GM21515 (cell line): Measurements from ENCODE around the gene FBXO39.
"Not testable (repeated sequence)": the region's sequence is repeated elsewhere in the genome, so short reads cannot be mapped to it uniquely, and the experiment has no call there.

Experiments
- ATAC-seq: cut with Tn5 transposase; IDR thresholded peaks from one replicate; pipeline ENCODE4 v1.9.1; 2021; ENCODE audit not compliant: unreplicated experiment

FBXO39 gene

DNA sequence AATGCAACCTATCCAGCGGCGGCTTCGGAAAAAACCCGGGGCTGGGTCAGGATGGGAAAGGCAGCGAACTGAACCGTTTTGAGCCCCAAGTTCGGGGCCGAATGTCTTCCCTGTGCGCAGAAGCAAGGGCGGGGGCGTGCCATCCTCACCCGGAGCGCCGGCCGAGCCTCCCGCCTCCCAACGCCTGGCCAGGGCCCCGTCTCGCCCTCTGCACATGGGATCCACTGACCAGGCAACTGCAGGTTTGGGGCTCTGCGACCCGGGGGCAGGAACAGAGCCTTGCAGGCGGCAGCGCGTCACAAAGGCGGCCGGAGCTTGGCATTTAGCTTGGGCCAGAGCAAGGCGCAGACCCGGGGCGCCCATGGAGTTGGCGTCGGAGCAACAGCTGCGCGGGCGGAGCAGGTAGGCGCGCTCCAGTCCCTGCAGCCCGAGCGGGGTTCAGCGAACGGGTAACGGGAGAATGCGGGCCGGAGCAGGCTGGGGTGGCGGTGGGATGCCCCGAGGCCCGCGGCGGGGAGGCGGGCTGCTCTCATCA, at the start of gene FBXO39:
TSS of gene FBXO39 (plus strand) at position 345 of the 535 bp plus-strand sequence. CDS start 3,654 bp downstream, outside the sequence.
- ATAC-seq: no peak

DNA sequence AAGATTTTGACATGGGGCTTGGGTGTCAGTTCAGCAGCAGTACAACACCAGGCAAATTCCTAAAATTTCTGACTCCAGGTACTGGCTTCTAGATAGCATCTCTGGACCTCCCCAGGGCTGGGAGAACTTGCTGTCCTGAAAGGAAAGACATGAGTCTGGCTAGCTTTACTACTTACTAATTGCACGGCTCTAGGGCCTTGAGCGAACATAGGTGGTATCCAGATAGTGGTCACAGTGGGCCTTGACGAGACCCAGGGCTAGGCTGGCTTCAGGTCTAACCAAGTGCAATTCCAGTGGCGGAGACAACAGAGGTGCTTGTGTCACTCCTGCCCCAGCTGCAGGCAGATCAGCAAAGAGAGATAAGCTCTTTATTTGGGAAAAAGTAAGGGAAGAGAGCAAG, 46.5 kb upstream of the FBXO39 start:
- ATAC-seq: no peak

- not testable (repeated sequence) for ATAC-seq
These were observed 29.4 kb upstream of the FBXO39 start for GRCh38 chr17:6746665-6747064.

DNA sequence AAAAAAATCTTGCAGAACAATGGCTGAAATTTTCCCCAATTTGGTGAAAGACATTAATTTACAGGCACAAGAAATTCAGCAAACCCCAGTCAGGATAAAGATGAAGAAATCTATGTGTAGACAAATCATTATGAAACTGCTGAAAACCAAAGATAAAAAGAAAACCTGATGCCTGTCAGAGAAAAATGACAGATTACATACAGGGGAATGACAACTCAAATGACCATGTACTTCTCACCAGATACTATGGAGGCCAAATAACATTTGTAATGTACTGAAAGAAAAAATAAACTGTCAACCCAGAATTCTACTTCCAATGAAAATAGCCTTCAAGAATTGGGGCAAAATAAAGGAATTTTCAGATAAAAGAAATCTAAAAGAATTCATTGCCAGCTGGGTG, 27.4 kb upstream of the FBXO39 start:
- no peak for ATAC-seq

DNA sequence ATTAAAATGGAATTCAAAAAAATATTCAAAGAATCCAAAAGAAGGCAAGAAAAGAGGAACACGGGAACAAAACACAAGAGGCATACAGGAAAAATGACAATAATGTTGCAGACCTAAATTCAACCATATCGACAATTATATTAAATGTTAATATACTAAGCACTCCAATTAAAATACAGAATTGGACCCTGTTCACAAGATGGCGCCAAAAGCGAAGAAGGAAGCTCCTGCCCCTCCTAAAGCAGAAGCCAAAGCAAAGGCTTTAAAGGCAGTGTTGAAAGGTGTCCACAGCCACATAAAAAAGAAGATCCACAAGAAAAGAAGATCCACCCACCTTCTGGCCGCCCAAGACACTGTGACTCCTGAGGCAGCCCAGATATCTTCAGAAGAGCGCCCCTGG, 26.5 kb upstream of the FBXO39 start:
- no peak for ATAC-seq

- ATAC-seq: no peak
These were observed 23.7 kb upstream of the FBXO39 start for GRCh38 chr17:6752068-6752909.

GRCh38 chr17:6753006-6753445, 23.0 kb upstream of the FBXO39 start:
- ATAC-seq: no peak

GRCh38 chr17:6753546-6753945, 22.5 kb upstream of the FBXO39 start:
- ATAC-seq: no peak

- no peak for ATAC-seq
These were observed 20.7 kb upstream of the FBXO39 start for GRCh38 chr17:6755281-6755680.

DNA sequence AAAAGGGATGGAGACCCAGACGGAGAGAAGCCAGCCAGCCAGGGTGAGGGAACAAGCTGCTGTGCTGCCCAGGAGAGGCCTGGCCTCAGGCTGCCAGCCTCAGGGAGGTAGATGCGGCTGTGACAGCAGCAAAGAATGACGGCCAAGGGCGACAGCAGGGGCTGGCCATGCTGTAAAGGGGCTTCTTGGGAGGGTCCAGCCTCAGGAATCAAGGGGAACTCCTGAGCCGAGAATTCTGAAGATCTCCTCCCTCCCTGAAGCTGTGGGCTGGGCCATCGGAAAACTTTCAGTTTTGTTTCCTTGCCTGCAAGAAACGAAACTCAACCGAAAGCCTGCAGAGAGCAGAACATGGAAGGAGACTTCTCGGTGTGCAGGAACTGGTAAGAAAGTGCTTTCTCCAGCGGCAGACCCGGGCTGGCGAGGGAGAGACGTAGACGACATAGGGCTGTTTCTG, 20.3 kb upstream of the FBXO39 start, which contains the start of gene XAF1:
TSS of gene XAF1 (plus strand) at position 316 of the 454 bp plus-strand sequence. CDS start at position 349, 33 bp downstream.
- no peak for ATAC-seq

DNA sequence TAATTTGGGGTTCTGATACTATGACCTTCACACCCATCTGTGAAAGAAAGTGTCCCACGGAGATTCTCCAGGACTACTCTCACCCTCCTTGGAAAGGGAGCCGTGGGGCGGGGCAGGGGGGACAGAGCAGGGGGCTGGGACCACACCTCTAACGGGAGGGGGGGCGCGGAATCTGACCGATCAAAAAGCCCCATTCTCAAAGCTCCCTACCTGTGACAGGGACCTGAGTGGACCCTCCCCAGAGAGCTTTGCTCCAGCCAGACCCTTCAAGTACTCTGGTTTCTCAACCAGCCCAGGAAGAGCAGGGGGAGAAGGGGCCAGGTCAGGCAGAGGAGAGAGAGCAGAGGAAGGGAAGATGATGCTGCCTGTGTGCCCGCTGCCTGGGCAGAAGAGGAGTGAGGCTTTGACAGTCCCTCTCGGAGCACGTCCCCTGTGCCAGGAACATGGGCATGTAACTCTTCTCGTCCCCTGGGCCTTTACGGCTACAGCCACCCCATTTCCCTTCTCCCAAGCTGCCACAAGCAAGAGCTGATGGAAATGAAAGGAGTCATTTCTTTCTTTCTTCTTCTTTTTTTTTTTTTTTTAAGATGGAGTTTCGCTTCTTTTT, 19.5 kb upstream of the FBXO39 start:
- no peak for ATAC-seq

GRCh38 chr17:6757747-6758146, 18.3 kb upstream of the FBXO39 start:
- no peak for ATAC-seq

DNA sequence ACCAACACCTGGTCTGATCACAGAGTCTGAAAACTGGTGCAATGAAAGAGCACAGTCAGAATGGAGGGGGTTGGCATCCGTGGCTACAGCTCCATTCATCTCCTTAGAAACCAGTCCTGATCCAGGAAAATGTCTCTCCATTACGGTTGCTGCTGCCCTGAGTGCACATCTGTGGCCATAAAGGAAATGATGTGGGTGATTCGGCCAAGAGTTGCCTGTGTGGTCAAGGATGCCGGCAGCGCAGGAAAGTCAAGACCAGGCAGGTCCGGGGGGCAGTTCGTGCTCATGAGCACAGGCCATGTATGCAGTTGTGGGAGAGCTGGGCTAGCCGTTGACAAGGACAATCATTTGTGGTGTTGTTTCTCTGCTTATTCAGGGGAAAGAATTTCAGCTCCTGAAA, 14.2 kb upstream of the FBXO39 start:
- no peak for ATAC-seq

DNA sequence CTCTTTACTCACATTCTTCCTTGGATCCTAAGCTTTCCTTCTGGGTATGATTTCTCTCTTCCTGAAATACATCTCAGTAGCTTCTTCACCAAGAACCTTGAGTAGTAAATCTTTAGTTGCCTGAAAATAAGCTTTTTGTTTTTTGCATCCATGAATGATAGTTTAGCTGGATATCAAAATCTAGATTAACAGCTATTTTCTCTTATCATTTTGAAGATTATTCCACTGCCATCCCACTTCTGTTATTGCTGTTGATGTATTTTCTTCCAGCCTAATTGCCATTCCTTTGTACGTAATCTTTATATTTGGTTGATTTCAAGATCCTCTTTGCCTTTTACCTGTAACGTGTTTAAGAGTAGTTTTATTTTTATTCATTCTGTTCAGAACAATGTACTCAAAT, 7.6 kb upstream of the FBXO39 start:
- ATAC-seq: no peak

DNA sequence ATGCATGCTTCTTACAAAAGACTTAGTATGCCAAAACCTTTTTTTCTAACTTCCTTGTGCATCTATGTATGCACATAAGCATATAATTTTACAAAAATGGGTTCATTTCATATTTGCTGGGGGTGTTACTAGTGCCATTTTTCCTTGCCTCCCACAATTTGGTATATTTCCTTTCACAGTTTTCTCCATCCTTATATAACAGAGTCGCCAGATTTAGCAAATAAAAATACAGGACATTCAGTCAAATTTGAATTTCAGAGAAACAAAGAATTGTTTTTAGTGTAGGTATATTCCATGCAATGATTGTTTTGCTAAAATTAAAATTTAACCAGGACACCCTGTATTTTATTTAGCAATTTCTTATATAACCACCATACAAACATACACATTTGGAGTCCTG, 4.0 kb upstream of the FBXO39 start:
- no peak for ATAC-seq

DNA sequence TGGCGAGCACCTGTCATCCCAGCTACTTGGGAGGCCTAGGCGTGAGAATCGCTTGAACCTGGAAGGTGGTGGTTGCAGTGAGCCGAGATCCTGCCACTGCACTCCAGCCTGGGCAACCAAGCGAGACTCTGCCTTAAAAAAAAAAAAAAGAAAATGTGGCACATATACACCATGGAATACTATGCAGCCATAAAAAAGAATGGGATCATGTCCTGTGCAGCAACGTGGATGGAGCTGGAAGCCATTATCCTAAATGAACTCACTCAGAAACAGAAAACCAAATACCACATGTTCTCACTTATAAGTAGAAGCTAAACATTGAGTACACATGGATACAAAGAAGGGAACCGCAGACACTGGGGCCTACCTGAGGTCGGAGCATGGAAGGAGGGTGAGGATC, 1.1 kb upstream of the FBXO39 start:
- not testable (repeated sequence) for ATAC-seq

DNA sequence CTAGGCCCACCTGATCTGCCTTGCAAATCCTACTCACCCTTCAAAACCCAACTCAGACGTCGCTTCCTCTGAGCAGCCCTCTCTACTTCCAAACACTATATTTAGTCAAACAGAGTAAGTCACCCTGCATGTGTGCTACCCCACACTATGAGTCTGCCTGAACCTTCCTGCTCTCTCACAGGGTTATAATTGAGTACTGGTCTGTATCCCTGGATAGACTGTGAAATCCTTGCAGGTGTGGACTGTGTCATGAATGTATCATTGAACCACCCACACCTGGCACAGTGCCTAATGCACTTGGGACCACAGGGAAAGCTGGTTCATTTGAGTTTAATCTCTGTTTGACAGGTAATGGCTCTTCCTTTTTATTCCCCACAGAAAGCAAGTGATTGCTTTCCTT, 3.4 kb downstream of the FBXO39 start:
- ATAC-seq: no peak

DNA sequence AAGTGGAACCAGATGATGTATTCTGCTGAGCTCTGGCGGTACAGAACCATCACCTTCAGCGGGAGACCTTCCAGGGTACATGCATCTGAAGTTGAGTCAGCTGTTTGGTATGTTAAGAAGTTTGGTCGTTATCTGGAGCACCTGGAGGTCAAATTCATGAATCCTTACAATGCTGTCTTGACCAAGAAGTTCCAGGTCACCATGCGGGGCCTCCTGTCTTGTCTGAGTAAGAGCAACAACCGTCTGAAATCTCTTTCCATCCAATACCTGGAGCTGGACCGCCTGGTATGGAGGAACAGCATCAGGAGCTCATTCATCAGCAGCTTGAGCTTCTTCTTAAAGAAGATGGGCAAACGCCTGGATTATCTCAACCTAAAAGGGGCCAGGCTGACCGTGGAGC, 4.0 kb downstream of the FBXO39 start:
- no peak for ATAC-seq

DNA sequence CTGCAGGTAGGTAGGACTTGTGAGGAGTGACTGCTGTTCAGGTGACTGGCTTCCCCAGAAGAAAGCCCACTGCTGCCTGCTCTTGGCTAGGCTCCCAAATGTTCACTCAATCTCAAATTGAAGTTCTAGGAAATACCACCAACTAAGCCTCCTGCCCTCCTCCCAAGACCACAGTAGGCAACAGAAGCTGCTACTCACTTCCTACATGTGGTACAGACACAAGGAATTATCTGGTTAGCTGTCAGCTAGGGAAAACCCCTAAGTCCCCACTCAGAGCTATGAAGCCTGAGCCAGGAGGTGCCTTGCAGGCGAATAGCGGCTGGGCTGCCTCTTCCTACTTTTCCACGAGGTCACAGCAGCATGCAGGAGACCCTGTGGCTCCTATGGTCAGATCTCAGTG, 4.9 kb downstream of the FBXO39 start:
- ATAC-seq: no peak

GRCh38 chr17:6782244-6782643, 6.2 kb downstream of the FBXO39 start:
- ATAC-seq: no peak

GRCh38 chr17:6786618-6787017, 10.6 kb downstream of the FBXO39 start:
- ATAC-seq: no peak

DNA sequence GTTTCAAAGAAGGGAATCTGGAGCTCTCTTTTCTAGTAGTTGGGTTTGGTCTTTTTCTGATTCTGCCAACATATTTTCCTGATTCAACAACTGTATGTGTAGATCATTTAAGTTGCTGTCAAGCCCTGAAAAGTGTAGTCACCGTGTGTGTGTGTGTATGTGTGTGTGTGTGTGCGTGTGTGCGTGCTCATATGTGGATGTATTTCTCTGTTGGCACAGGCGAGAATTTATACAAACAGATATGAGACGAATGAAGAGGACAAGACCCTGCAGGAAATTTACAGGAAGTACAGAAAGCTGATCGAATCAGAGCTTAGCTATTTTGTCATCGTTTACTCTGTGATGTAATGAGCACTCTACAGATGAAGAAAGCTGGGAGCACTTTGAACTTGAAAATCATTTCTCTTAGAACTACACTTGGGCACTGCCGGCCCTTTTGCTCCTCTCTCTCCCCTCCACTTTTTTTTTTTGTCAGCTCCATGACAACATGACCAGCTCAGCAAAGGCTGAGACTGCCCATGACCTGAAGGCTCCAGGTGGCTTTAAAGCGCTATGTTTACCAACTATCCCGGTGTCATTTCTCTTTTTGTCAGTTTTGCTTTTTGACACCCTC, 11.2 kb downstream of the FBXO39 start:
- no peak for ATAC-seq
